Suppressor macrophage (primary cell): Measurements from ENCODE around the gene WHAMM.
"Not testable (repeated sequence)": the region's sequence is repeated elsewhere in the genome, so short reads cannot be mapped to it uniquely, and the experiment has no call there.

Source experiments
- DNase-seq, 4 experiments: peaks; one replicate each; pipeline ENCODE4 v3.0.0-alpha.2; 2020 to 2022

WHAMM gene

GRCh38 chr15:82838096-82838735 is 28.8 kb downstream of the WHAMM start:
- no peak for DNase-seq

DNA sequence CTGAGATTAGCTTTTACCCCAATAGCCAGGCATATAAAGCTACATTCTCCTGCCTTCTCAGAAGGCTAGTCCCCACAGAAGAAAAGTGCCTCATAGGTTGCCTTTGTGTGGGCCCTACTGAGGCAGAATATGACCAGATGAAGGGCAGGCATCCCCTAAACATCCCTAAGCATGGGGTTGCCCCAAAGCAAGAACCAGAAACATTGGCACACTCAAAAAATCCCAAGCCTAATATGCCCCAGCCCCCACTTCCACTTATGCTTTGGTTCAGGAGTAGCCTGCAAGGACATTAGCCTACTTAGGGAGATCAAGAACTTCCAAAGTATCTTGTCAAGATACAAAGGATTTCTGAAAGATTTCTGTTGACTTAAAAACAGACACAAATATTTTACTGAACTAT is 29.7 kb downstream of the WHAMM start:
- DNase-seq: no peak

DNA sequence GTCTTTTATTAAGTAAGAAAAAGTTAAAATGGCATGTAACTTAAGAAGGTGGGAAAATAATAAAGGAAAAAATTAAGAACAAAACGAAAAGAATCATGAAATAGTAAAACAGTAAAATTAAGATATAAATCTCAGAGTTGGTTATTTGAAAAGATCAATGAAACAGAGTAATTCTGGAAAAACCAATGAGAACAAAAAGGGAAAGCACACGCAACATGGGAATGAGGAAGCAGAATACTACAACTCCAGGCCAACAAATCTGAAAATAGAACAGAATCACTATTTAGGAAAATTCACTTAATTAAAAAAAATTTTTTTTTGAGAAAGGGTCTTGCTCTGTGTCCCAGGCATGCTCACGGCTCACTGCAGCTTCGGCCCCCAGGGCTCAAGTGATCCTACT is 30.7 kb downstream of the WHAMM start:
- no peak for DNase-seq

GRCh38 chr15:82843566-82843965 is 34.1 kb downstream of the WHAMM start:
- peak; percentile 58 to 87 (median 64) for DNase-seq

GRCh38 chr15:82845686-82846085 is 36.3 kb downstream of the WHAMM start:
- no peak for DNase-seq

DNA sequence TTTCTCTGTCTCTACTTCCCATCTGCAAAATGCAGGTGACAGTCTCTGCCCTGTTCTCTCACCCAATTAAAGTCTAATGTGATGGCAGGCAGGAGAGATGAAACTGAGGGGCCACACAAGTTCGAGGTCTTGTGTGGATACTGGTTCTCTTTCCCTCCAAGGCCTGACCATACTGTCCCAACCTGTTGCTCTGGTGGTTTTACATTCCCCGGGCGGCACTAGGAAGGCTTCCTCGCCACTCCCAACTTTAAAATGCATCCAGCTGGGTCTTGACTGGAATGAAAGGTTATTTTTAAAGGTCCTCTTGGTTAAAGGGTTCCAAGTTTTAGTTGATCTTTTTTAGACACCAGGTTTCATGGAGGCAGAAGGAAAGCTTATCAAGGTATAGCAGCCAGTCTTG is 37.2 kb downstream of the WHAMM start:
- DNase-seq: no peak

DNA sequence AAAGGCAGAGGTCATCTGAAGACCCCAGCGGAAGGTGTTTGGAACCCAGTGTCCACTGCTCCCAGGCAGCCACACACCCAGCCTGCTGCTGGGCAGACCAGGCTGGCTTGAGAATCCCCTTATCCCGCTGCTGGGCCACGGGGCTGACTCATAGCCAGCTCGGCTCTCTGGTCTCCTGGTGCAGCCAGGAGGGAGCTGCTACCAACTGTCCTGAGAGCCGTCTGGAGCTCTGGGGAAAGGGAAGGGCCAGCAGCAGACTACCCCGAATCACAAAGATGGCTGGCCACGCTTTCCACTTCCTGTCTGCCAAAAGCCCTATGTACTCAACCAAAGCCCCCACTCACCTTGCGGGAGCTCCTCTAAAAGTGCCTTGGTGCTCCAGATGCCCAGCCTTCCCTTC is 38.3 kb downstream of the WHAMM start:
- DNase-seq: no peak

DNA sequence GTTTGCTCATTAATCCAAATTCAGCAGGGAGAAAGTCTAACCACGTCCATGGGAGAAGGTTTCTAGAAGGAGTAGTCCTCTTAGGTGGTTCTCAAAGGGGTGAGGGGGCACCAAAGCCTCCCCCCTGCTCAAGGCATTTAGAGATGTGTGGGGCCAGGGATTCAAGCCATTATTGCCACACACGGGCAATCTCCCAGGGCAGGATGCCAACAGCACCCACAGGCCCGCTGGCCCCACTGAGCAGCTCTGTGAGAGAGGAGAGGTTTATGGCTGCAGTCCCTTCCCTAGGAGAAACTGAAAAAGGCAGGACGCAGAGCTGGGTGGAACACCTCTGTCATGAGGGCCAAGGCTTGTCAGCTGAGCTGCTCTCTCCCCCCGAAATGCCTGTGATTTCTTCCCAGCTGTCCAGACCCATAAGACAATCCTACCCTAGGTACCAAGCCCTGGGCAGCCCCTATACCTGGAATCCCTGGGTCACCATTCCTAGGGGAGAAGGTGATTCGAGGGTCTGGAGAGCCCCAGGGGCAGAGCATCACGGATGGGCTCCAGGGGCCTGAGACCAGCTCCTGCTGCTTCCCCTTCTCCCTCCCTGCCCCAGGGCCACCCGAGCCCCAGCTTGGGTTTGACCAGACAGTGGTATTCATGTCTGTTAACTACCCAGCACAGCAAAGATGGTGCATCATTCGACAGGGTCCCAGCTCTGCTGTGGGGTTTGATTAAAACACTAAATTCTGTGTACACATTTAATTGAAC is 39.0 kb downstream of the WHAMM start:
- no peak for DNase-seq

- DNase-seq: peak; percentile 84 to 92 (median 90)
Measured at GRCh38 chr15:82849556-82850512, 40.4 kb downstream of the WHAMM start.

GRCh38 chr15:82850731-82851130 is 41.3 kb downstream of the WHAMM start:
- no peak for DNase-seq

DNA sequence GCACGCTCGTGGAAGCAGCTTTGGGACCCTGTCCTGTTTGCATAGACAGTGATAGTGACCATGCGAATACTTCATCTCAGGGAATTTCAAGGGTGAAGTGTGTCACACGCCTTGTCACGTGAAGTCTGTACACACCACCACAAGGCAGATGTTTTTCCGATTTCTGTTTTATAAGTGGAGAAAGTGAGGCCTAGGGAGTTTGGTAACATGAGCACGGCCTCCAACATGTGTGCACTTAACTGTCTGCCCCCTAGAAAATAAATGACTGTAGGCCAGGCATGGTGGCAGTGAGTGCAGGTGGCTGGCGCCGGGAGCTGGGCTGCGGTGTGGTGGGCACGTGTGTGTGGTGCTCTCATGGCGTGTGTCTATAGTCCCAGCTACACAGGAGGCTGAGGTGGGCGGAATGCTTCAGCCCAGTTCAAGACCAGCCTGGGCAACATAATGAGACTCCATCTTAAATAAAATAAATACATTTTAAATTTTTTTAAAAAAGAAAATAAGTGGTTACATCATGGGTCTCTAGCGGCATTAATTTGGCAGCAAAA is 42.0 kb downstream of the WHAMM start:
- DNase-seq: no peak

GRCh38 chr15:82851981-82852511 is 42.6 kb downstream of the WHAMM start:
- DNase-seq: no peak

DNA sequence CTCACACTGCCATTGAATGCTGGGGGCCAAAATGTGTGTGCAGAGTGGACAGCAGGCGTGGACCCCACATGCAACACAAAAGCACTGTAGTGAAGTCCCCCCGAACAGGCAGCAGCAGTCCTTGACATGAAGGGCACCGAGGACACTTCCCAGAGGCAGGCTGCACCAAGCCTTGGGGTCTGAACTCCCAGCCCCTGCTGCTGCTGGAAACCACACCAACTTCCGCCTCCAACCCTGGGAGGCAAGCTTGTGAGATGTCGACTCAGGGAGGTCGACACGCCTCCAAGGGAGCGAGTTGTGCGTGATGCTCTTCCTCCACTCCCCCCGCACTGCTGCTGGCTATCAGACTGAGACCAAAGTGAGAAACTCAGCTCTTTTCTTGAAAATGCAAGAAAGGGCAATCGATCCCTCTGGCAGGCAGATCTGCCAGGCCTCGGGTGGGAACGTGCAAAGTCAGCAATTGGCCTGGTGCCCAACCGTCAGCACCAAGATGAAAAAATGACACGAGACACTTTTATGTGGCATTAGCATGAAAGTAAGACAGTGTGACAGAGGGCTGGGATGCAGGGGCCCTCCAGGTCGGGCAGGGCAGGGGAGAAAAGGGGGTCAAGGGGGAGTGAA is 43.6 kb downstream of the WHAMM start:
- DNase-seq: peak; percentile 44 to 64 (median 60)

DNA sequence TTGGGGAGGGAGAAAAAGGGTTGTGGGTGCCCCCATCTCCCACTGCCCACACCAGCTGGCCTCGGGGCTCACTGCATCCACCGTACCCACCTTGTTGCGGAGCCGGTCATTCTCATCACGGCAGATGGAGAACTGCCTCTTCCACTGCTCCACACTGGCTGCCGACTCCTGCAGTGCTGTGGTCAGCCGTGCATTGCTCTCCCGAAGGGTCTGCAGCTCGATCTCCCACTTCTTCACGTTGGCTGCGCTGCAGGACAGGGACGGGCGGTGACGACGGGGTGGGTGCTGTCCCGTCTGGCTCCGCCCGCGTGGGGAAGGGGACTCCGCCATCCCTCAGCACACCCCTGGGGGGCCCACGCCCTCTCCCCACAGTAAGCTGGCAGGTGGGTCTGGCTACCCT is 45.1 kb downstream of the WHAMM start:
- no peak for DNase-seq

GRCh38 chr15:82855286-82856100 is 46.1 kb downstream of the WHAMM start:
- DNase-seq: peak; percentile 53 to 73 (median 70)

GRCh38 chr15:82856397-82857170 is 47.2 kb downstream of the WHAMM start:
- peak in 1 of 4 experiments; percentile 17 for DNase-seq

DNA sequence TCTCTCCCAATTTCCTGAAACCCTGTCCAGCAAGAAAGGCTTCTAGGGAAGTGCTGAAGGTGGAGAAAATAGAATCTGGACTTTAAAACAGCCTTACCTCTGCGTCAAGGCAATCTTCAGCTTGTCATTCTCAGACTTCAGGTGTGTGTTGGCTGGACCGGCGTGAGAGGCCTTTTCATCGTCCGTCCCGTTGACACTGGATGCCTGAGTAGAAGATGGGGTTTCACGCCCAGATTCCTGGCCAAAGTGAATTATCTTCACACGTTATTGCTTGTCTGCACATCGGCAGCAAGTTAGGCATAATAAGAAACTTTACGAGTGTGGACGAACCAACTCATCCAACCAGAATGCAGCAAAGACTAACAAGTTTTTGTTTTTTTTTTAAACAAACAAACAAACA is 49.5 kb downstream of the WHAMM start:
- DNase-seq: no peak

- DNase-seq: no peak
Measured at GRCh38 chr15:82862886-82863285, 53.5 kb downstream of the WHAMM start.

- no peak for DNase-seq
Measured at GRCh38 chr15:82864967-82865366, 55.5 kb downstream of the WHAMM start.

DNA sequence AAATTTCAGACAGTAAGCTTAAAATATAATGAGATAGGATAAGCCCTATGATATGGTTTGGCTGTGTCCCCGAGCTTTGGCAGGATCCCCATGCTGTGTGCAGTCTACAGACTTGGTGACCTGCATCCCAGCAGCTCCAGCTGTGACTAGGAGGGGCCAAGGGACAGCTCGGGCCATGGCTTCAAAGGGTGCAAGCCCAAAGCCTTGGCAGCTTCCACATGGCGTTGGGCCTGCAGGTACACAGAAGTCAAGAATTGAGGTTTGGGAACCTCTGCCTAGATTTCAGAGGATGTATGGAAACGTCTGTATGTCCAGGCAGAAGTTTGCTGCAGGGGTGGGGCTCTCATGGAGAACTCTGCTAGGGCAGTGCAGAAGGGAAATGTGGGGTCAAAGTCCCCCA is 56.2 kb downstream of the WHAMM start:
- not testable (repeated sequence) for DNase-seq
